Left renal pelvis (tissue), 4 donors: ENCODE results near the gene NUPR2. TPM values are rescaled to one million over a fixed set of nuclear protein-coding genes. Genes with fewer than 3 reads are reported as not detected.
"Not testable (repeated sequence)": the region's sequence is repeated elsewhere in the genome, so short reads cannot be mapped to it uniquely, and the experiment has no call there.

ENCODE experiments used
- DNase-seq, 4 donors: peaks; one replicate each; pipeline ENCODE4 v3.0.0-alpha.2; 2013; ENCODE audit warnings: low read depth in 4 of 4, low spot score in 3 of 4
- polyA plus RNA-seq, 4 donors: library from polyadenylated mRNA; unstranded; fragments of 120-200 nt; gene quantifications; one replicate each; pipeline ENCODE4 v1.2.1, GENCODE V29; 2013; ENCODE audit not compliant: insufficient read length in 4 of 4

Gene NUPR2
- 1 to 10 TPM in 3 of 4 donors, under 1 TPM in 1; 0.25 to 3.0 (median 1.8) TPM for polyA plus RNA-seq

GRCh38 chr7:56115852-56116538, at the start of gene NUPR2:
NUPR2 (minus strand) TSS chr7:56116417; CDS start chr7:56116314, 103 bp downstream.
- DNase-seq: no peak

GRCh38 chr7:56157238-56157790, 41.1 kb upstream of the NUPR2 start:
- no peak for DNase-seq

GRCh38 chr7:56131062-56131461, 14.8 kb upstream of the NUPR2 start:
- DNase-seq: not testable (repeated sequence)

- no peak for DNase-seq
Measured at GRCh38 chr7:56127241-56127975, 11.2 kb upstream of the NUPR2 start.

GRCh38 chr7:56125831-56126230, 9.6 kb upstream of the NUPR2 start:
- no peak for DNase-seq

- DNase-seq: no peak
Measured at GRCh38 chr7:56124981-56125380, 8.8 kb upstream of the NUPR2 start.

- no peak for DNase-seq
Measured at GRCh38 chr7:56121440-56121839, 5.2 kb upstream of the NUPR2 start.

GRCh38 chr7:56112244-56112643, 4.0 kb downstream of the NUPR2 start:
- not testable (repeated sequence) for DNase-seq

- no peak for DNase-seq
Measured at GRCh38 chr7:56110611-56111010, 5.6 kb downstream of the NUPR2 start.

DNA sequence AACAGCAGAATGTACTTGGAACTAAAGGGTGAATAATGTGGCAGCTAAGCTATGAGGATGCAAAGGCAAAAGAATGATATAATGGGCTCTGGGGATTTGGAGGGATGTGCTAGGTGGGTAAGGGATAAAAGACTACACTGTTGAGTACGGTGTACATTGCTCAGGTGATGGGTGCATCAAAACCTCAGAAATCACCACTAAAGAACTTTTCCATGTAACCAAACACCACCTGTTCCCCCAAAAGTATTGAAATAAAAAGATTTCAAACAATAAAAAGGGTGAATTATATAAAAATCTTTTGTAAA, 8.3 kb downstream of the NUPR2 start:
- no peak for DNase-seq

GRCh38 chr7:56106108-56107073, 9.8 kb downstream of the NUPR2 start, which contains the start of gene CHCHD2:
CHCHD2 (minus strand) TSS chr7:56106476; CDS start chr7:56106413, 63 bp downstream.
- DNase-seq: peak; percentile 93 to 97 (median 94)

- no peak for DNase-seq
Measured at GRCh38 chr7:56105508-56105907, 10.7 kb downstream of the NUPR2 start.

DNA sequence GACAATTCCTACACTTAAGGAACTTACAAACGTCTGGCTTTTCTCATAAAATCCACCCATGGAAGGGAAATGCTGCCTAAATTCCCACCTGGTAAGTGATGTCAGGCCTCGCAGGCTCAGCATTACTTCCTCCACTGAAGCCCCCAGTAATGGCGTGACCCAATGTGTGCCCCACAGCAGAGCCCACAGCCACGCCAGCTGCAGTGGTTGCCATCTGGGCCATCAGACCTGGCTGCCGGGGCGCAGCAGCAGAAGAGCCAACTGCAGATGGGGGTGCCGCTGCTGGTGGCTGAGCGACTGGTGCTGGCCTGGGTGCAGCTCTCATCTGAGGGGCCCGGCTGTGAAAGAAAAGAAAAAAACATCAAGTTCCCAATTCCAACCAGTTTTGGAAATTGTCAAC, 12.1 kb downstream of the NUPR2 start:
- not testable (repeated sequence) for DNase-seq

DNA sequence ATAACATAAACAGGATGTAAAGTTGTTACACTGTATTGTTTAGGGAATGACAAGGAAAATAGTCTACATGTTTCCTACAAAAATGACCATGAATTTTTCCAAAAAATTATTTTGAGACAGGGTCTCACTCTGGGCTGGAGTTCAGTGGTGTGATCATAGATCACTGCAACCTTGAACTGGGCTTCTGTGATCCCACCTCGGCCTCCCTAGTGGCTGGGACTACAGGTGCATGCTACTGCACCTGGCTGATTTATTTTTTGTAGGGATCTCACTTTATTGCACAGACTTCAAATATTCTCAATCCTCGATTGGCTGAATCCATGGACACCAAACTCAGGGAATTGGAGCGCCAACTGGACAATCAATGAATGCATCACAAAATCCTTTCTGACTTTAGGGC, 16.6 kb downstream of the NUPR2 start:
- no peak for DNase-seq

DNA sequence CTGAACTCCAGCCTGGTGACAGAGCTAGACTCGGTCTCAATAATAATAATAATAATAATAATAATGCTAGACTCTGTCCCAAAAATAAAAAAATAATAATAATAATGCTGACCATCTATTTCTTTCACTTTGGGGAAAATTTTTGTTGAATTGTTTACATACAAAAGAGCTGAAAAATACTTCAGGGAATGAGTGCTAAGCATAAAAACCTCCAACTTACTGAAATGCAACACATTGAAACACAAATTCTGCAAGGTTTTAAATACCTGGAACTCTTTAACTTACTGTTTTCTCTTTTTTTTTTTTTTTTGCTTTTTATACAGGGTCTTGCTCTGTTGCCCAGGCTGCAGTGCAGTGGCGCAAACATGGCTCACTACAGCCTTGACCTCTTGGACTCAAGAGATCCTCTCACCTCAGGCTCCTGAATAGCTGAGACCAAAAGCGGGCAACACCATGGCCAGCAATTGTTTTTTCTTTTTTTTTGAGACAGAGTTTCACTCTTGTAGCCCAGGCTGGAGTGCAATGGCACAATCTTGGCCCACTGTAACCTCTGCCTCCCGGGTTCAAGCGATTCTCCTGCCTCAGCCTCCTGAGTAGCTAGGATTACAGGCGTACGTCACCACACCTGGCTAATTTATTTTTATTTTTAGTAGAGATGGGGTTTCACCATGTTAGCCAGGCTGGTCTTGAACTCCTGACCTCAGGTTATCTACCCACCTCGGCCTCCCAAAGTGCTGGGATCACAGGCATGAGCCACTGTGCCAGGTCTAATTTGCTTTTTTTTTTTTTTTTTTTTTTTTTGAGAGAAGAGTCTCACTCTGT, 17.8 kb downstream of the NUPR2 start:
- not testable (repeated sequence) for DNase-seq

- no peak for DNase-seq
Measured at GRCh38 chr7:56097700-56098099, 18.5 kb downstream of the NUPR2 start.

DNA sequence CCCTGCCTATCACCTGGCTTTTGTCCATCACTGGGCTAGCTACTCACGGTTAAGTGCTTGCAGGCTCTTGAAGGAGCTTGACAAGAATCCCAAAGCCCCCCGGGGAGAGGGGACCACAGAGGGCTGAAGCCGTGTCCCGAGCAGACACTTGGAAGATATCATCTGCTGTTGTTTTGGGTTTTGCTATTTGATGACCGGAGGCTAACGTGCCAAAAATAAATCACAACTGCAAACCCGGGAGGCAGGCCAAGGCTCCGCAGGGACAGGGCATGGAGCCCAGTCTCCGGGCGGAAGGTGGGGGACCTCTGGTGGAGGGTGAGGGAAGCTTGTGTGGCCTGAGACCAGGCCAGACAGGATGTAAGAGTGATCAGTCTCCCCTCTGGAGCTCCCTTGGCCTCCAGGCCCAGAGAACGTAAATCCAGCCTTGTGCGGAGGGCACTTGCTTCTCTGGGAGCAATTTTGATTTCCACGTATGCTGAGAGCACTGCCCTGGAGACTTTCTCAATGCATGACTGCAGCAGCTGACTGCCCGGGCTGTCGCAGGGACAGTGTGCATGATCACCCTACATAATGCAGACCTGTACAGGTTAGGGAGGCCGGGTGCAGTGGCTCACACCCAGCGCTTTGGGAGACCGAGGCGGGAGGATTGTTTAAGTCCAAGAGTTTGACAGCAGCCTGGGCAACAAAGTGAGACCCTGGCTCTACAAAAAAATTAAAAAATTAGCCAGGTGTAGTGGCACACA, 23.3 kb downstream of the NUPR2 start, which contains the start of gene PHKG1:
Gene PHKG1, minus strand, starts transcription at position 164 of the 743 bp plus-strand sequence. CDS start 4,011 bp downstream, outside the sequence.
- DNase-seq: no peak

DNA sequence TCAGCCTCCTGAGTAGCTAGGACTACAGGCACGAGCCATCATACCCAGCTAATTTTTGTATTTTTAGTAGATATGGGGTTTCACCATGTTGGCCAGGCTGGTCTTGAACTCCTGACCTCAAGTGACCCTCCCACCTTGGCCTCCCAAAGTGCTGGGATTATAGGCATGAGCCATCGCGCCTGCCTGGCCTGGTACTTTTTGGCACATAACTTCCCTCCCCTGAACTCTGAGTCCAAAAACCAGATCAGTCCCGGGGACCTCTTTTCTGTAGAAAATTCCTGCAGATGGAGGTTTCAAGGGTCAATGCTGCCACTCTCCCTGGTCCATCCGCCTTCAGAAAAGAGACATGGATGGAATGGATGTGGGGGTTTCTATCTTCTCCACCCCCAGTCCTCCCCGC, 23.8 kb downstream of the NUPR2 start:
- DNase-seq: not testable (repeated sequence)

- no peak for DNase-seq
Measured at GRCh38 chr7:56091591-56091990, 24.6 kb downstream of the NUPR2 start.
